Cardiac septum (tissue), 1 donor: ENCODE data around the gene ICE2. TPM values are rescaled to one million over a fixed set of nuclear protein-coding genes. Genes with fewer than 3 reads are reported as not detected.

ENCODE experiments used
- DNase-seq: peaks from one replicate; pipeline ENCODE4 v3.0.0-alpha.2; 2020; ENCODE audit warnings: low spot score
- intact Hi-C: fragments of 100-400 bp; cut with DNase I; formaldehyde crosslinking; loops from one replicate; pipeline ENCODE4 v1.14.0; 2022
- total RNA-seq: library from RNA; stranded (reverse); fragmentation: NEBNext Ultra II Directional; extraction: Animal tissue kit (Norgen Biotek cat#: 25700); gene quantifications from one replicate; pipeline ENCODE4 v1.2.1, GENCODE V29; 2021
- donor health status: DM: no; HTN: no; CAD: no.

ICE2 gene
- total RNA-seq, 1 donor from 2014 or later, result 29.7 TPM

- intact Hi-C loops, result loop anchor here (5.0 kb wide), 2 partner anchors 409 to 1324 kb away; no protein-coding TSS in a partner anchor
- DNase-seq, result no peak
Measured at GRCh38 chr15:60507596-60508424, 28.9 kb upstream of the ICE2 start.

GRCh38 chr15:60496853-60497252 is 17.9 kb upstream of the ICE2 start:
- DNase-seq, result no peak
- intact Hi-C loops, result no loop called here

- intact Hi-C loops, result no loop called here
- DNase-seq, result no peak
Measured at GRCh38 chr15:60494108-60494507, 15.2 kb upstream of the ICE2 start.

- no peak for DNase-seq
Measured at GRCh38 chr15:60493166-60493565, 14.2 kb upstream of the ICE2 start.

GRCh38 chr15:60486742-60487141 is 7.8 kb upstream of the ICE2 start:
- intact Hi-C loops, result no loop called here
- DNase-seq, result no peak

More at GRCh38 chr15:60493166-60493565, 14.2 kb upstream of the ICE2 start:
- intact Hi-C loops, result no loop called here

GRCh38 chr15:60485365-60486055 is 6.6 kb upstream of the ICE2 start:
- intact Hi-C loops, result no loop called here
- no peak for DNase-seq

GRCh38 chr15:60483042-60483441 is 4.1 kb upstream of the ICE2 start:
- intact Hi-C loops, result no loop called here
- no peak for DNase-seq

- DNase-seq, result no peak
- intact Hi-C loops, result no loop called here
Measured at GRCh38 chr15:60480888-60481287, 1.9 kb upstream of the ICE2 start.

GRCh38 chr15:60480149-60480548 is 1.2 kb upstream of the ICE2 start:
- intact Hi-C loops, result no loop called here
- no peak for DNase-seq

- intact Hi-C loops, result no loop called here
- DNase-seq, result no peak
Measured at GRCh38 chr15:60479361-60480110, 594 bp upstream of the ICE2 start.

- intact Hi-C loops, result no loop called here
- DNase-seq, result no peak
Measured at GRCh38 chr15:60477916-60478565, 901 bp downstream of the ICE2 start.

GRCh38 chr15:60477164-60477563 is 1.8 kb downstream of the ICE2 start:
- intact Hi-C loops, result no loop called here
- DNase-seq, result no peak

- DNase-seq, result no peak
- intact Hi-C loops, result no loop called here
Measured at GRCh38 chr15:60476713-60477112, 2.2 kb downstream of the ICE2 start.

- intact Hi-C loops, result no loop called here
- DNase-seq, result no peak
Measured at GRCh38 chr15:60473135-60473534, 5.8 kb downstream of the ICE2 start.

- no peak for DNase-seq
- intact Hi-C loops, result no loop called here
Measured at GRCh38 chr15:60471314-60471713, 7.6 kb downstream of the ICE2 start.

- intact Hi-C loops, result no loop called here
- no peak for DNase-seq
Measured at GRCh38 chr15:60469893-60470641, 8.9 kb downstream of the ICE2 start.

- no peak for DNase-seq
- intact Hi-C loops, result no loop called here
Measured at GRCh38 chr15:60464836-60465630, 13.9 kb downstream of the ICE2 start.

- intact Hi-C loops, result no loop called here
- no peak for DNase-seq
Measured at GRCh38 chr15:60462027-60462426, 16.9 kb downstream of the ICE2 start.
